Transverse colon (tissue), 4 donors: ENCODE measurements around the gene PRSS56. TPM values are rescaled to one million over a fixed set of nuclear protein-coding genes. Genes with fewer than 3 reads are reported as not detected.

Experiments
- DNase-seq: peaks from one replicate; pipeline ENCODE4 v3.0.0-alpha.2; 2019
- H3K27ac ChIP-seq, 4 donors: fragments of 200-600 bp; sonication (generic); 2 replicates each; pipeline ENCODE4 v1.5.1; 2016 to 2018; ENCODE audit warnings: inconsistent platforms in 4 of 4
- H3K27me3 ChIP-seq: fragments of 200-600 bp; sonication (generic); 2 replicates; pipeline ENCODE4 v1.5.1; 2017; ENCODE audit warnings: inconsistent platforms
- H3K36me3 ChIP-seq, 4 donors: fragments of 200-600 bp; sonication (generic); 2 replicates each; pipeline ENCODE4 v1.5.1; 2017 to 2019; ENCODE audit warnings: inconsistent platforms in 4 of 4
- H3K4me1 ChIP-seq, 4 donors: fragments of 200-600 bp; sonication (generic); 2 replicates each; pipeline ENCODE4 v1.5.1; 2017 to 2020; ENCODE audit warnings: inconsistent platforms in 4 of 4
- H3K4me3 ChIP-seq, 4 donors: fragments of 200-600 bp; sonication (generic); 1 replicate in 1 of 4; 2 replicates in 3 of 4; pipeline versions ENCODE4 v1.5.1 to v1.6.1; 2017 to 2019; ENCODE audit warnings: inconsistent platforms in 4 of 4
- H3K9me3 ChIP-seq, 2 donors: fragments of 200-600 bp; sonication (generic); 2 replicates each; pipeline ENCODE4 v1.5.1; 2017 to 2019; ENCODE audit warnings: inconsistent platforms in 2 of 2
- EP300 ChIP-seq: sonication (generic); formaldehyde crosslinking; IDR thresholded peaks from one replicate; pipeline ENCODE4 v1.6.1; 2017; ENCODE audit warnings: antibody characterized with exemption, low read depth
- POLR2A ChIP-seq: fragments of 450-650 bp; IDR thresholded peaks from one replicate; pipeline ENCODE4 v1.6.1; 2016; ENCODE audit warnings: antibody characterized with exemption, mild to moderate bottlenecking, moderate library complexity
- POLR2AphosphoS5 ChIP-seq, 3 donors: sonication (generic); formaldehyde crosslinking; IDR thresholded peaks; one replicate each; pipeline ENCODE4 v1.6.1; 2016; ENCODE audit warnings: antibody characterized with exemption in 3 of 3
- WGBS, 2 donors: methylation state at CpG; one replicate each; pipeline ENCODE4 v1.1.5; 2018; ENCODE audit warnings: low coverage in 1 of 2; 5-methylcytosine and 5-hydroxymethylcytosine counted together
- in situ Hi-C, 4 donors: fragments of 200-750 bp; cut with MboI; loops; one replicate each; pipeline versions ENCODE4 v1.15.0 to v1.15.1; 2017; ENCODE audit warnings: low sequenced_read_pairs in 3 of 4, low pct_ligation_motif_present in 1 of 4, low pct_unique_long_range_greater_than_20kb in 1 of 4
- intact Hi-C: fragments of 100-400 bp; cut with DNase I; formaldehyde crosslinking; loops from one replicate; pipeline ENCODE4 v1.15.1; 2023; ENCODE audit warnings: low total_unique reads
- total RNA-seq, 4 donors: library from RNA; depleted of rRNA; stranded (reverse); fragments of >200 nt; gene quantifications; one replicate each; pipeline ENCODE4 v1.1.0, GENCODE V29; 2016
- TF ChIP-seq, protein P1 (sequence below), 5 experiments: fragments of 200-600 bp in 3 of 5; fragments of 450-650 bp in 2 of 5; sonication (generic) in 3 of 5; IDR thresholded peaks; 1 replicate in 2 of 5; 2 replicates in 3 of 5; pipeline ENCODE4 v1.5.1; 2016 to 2017; ENCODE audit warnings: antibody characterized with exemption in 5 of 5, inconsistent platforms in 3 of 5, mild to moderate bottlenecking in 2 of 5, moderate library complexity in 1 of 5

Gene PRSS56
- total RNA-seq, 4 donors from 2014 or later: not detected

DNA sequence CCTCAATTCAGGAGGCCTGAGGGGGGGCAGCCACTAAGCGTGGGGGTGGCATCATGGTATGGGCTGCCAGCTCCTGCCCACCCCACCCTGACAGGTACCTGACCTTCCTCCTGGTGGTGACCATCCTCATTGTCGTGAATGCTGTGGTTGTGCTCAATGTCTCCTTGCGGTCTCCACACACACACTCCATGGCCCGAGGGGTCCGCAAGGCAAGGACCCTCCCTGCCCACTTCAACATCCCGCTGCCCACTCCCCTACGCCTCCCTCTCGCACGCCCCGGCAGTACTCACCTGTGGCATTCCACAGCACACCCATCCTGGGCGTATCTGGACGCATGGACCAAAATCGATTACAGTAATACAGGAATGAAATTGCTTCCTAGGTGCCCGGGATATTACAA lies 23.3 kb downstream of the PRSS56 start:
- H3K4me3 ChIP-seq: no peak overlapping the region
- TF ChIP-seq, protein P1, sequence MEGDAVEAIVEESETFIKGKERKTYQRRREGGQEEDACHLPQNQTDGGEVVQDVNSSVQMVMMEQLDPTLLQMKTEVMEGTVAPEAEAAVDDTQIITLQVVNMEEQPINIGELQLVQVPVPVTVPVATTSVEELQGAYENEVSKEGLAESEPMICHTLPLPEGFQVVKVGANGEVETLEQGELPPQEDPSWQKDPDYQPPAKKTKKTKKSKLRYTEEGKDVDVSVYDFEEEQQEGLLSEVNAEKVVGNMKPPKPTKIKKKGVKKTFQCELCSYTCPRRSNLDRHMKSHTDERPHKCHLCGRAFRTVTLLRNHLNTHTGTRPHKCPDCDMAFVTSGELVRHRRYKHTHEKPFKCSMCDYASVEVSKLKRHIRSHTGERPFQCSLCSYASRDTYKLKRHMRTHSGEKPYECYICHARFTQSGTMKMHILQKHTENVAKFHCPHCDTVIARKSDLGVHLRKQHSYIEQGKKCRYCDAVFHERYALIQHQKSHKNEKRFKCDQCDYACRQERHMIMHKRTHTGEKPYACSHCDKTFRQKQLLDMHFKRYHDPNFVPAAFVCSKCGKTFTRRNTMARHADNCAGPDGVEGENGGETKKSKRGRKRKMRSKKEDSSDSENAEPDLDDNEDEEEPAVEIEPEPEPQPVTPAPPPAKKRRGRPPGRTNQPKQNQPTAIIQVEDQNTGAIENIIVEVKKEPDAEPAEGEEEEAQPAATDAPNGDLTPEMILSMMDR (IDR thresholded peaks at IDR 0.05): no peak
- TF ChIP-seq EP300: no peak
- no peak for TF ChIP-seq POLR2AphosphoS5 (IDR thresholded peaks at IDR 0.05)
- no peak for TF ChIP-seq POLR2A
- 94% methylated on average over 14 of the region's 14 CpGs; no CpG with 5 or more reads in 1 of the 2 donors for WGBS, 2 donors
- intact Hi-C loops: no loop called here
- no peaks in the 10 kb centered on the region for H3K4me1 ChIP-seq
- no peaks in the 10 kb centered on the region for H3K9me3 ChIP-seq
- no peak for DNase-seq
- in situ Hi-C loops: no loop called here
- peaks cover 21% of the 10 kb centered on the region for H3K27me3 ChIP-seq
- no peak overlapping the region for H3K27ac ChIP-seq
- H3K36me3 ChIP-seq: no peaks in the 10 kb centered on the region

DNA sequence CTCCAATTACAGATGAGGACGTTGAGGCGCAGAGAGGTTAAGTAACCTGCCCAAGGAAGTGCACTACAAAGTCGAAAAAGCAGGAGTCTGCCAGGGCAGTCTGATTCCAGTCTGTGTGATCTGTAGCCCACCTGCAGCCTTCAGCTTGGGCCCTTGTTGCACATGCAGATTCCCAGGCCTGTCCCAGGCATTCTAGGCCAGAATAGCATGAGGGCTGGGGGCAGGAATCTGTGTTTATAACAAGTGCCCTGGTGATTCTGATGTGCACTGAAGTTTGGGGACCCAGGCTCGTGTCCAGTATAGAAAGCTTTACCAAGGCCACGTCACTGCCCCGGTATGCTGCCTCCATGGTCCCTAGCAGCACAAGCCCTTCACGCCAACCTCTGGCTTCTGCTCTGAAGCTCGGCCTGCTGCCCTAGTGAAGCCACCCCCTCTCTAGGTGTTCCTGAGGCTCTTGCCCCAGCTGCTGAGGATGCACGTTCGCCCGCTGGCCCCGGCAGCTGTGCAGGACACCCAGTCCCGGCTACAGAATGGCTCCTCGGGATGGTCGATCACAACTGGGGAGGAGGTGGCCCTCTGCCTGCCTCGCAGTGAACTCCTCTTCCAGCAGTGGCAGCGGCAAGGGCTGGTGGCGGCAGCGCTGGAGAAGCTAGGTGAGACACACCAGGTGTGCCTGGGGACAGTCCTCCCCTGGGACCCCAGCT lies 23.9 kb downstream of the PRSS56 start:
- Histone ChIP-seq H3K27ac (no peak overlapping the region), H3K4me1 (peaks cover 0 to under 1% (median 0%) of the 10 kb centered on the region in 4 donors), H3K4me3 (no peak overlapping the region), H3K36me3 (no peaks in the 10 kb centered on the region), H3K27me3 (peaks cover 18% of the 10 kb centered on the region), H3K9me3 (no peaks in the 10 kb centered on the region)
- intact Hi-C loops: no loop called here
- WGBS, 2 donors: 93% methylated on average over 19 of the region's 19 CpGs; no CpG with 5 or more reads in 1 of the 2 donors
- no peak for DNase-seq
- in situ Hi-C loops: no loop called here
- TF ChIP-seq, protein P1 (IDR thresholded peaks at IDR 0.05): no peak
- TF ChIP-seq POLR2A (no peak), POLR2AphosphoS5 (IDR thresholded peaks at IDR 0.05) (no peak), EP300 (no peak)

DNA sequence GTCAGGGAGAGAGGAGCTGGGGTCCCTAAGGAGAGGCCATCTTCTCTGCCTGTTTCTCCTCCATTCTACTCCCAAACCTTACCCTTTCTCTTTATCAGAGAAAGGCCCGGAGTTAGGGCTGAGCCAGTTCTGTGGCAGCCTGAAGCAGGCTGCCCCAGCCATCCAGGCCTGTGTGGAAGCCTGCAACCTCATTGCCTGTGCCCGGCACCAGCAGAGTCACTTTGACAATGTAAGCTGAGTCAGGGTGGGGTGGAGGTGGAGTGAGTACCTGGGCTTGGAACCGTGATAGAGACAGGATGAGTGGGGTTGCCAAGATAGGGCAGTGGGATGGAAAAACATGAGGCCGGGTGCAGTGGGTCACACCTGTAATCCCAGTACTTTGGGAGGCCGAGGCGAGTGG lies 24.5 kb downstream of the PRSS56 start:
- TF ChIP-seq, protein P1 (IDR thresholded peaks at IDR 0.05): no peak
- no peak for TF ChIP-seq EP300
- TF ChIP-seq POLR2AphosphoS5 (IDR thresholded peaks at IDR 0.05): no peak
- TF ChIP-seq POLR2A: no peak
- in situ Hi-C loops (no loop called here), intact Hi-C loops (no loop called here)
- Histone ChIP-seq H3K27ac (no peak overlapping the region), H3K4me3 (no peak overlapping the region), H3K27me3 (peaks cover 12% of the 10 kb centered on the region), H3K9me3 (no peaks in the 10 kb centered on the region), H3K4me1 (peaks cover 2 to 7% (median 2%) of the 10 kb centered on the region in 4 donors), H3K36me3 (no peaks in the 10 kb centered on the region)
- no peak for DNase-seq
- WGBS, 2 donors: 80 to 91% methylated on average over 3 to 6 of the region's 6 CpGs

DNA sequence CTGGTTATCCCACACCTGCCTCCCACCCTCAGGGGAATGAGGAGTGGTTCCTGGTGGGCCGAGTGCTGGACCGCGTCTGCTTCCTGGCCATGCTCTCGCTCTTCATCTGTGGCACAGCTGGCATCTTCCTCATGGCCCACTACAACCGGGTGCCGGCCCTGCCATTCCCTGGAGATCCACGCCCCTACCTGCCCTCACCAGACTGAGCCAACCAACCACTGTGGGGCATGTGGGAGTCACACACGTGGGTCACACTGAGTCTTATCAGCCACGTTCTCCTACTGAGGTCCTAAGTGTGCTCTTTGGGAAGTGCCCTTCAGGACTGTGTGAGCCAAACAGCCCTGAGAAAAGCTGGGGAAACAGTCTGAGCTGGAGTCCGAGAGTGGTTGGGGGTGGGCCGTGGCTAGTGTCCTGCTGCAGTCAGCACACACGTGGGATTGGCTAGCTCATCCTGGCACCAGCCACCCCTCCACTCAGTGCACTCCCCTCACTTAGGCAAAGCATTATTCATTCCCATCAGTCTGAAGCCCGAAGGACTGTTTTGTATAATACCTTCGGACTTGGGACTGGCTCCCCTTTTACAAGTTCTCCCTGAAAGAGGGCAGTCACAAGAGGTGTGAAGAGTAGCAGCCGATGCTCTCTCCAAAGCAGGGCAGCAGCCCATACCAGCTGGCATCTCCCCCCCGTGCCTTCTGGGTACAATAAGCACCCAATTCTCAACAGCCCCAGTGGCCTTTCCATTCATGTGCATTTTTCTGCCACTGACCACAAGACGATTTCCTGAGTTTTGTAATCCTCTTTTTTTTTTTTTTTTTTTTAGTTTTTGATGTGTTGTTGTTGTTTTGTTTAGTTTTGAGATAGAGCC lies 25.6 kb downstream of the PRSS56 start:
- peaks cover 1% of the 10 kb centered on the region for H3K27me3 ChIP-seq
- no peak for TF ChIP-seq POLR2AphosphoS5 (IDR thresholded peaks at IDR 0.05)
- TF ChIP-seq, protein P1 (IDR thresholded peaks at IDR 0.05): no peak
- TF ChIP-seq POLR2A: no peak
- TF ChIP-seq EP300: no peak
- H3K4me3 ChIP-seq: no peak overlapping the region
- H3K9me3 ChIP-seq: no peaks in the 10 kb centered on the region
- peaks cover 3 to 9% (median 5%) of the 10 kb centered on the region in 4 donors for H3K4me1 ChIP-seq
- WGBS, 2 donors: 93 to 100% methylated on average over 2 to 17 of the region's 17 CpGs
- in situ Hi-C loops (no loop called here), intact Hi-C loops (no loop called here)
- no peaks in the 10 kb centered on the region for H3K36me3 ChIP-seq
- DNase-seq: no peak
- no peak overlapping the region for H3K27ac ChIP-seq
